ENCODE data around the gene PHC2.

DNA sequence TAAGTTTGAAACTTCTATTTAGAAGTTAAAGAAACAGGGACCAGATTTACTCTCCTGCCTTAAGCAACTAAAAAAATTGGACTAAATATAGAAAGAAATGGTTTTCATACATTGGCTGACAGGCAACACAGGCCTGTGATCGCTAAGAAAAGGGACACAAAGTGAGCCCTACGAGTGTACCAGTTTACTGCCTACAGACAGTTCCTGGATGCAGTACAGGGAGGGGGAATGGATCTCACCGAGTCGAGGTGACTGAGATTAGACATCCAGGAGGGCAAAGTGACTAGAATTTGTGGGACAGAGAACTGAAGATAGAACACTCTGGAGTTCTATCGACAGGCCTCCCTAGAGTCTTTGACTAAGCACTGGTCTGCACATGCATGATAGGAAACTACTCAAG is 16.0 kb downstream of the PHC2 start:
- TF ChIP-seq, protein P1, sequence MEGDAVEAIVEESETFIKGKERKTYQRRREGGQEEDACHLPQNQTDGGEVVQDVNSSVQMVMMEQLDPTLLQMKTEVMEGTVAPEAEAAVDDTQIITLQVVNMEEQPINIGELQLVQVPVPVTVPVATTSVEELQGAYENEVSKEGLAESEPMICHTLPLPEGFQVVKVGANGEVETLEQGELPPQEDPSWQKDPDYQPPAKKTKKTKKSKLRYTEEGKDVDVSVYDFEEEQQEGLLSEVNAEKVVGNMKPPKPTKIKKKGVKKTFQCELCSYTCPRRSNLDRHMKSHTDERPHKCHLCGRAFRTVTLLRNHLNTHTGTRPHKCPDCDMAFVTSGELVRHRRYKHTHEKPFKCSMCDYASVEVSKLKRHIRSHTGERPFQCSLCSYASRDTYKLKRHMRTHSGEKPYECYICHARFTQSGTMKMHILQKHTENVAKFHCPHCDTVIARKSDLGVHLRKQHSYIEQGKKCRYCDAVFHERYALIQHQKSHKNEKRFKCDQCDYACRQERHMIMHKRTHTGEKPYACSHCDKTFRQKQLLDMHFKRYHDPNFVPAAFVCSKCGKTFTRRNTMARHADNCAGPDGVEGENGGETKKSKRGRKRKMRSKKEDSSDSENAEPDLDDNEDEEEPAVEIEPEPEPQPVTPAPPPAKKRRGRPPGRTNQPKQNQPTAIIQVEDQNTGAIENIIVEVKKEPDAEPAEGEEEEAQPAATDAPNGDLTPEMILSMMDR (conservative IDR thresholded peaks at IDR 0.05; ENCODE audit: low read length) = no peak
- TF ChIP-seq EZH2phosphoT487 (IDR thresholded peaks at IDR 0.05; ENCODE audit: borderline replicate concordance, low read depth, low read length) = no peak

All from OCI-LY7 (cell line).